ENCODE measurements around the gene RNU6-1.

The RNU6-1 gene

GRCh38 chr15:67790610-67791319 lies 49.1 kb downstream of the RNU6-1 start:
- DNase-seq (ENCODE audit: low read depth), result no peak
- no peak overlapping the region for H3K4me3 ChIP-seq (ENCODE audit: low read depth, low read length)
- no peak for TF ChIP-seq CTCF (IDR thresholded peaks at IDR 0.05; ENCODE audit: control insufficient read depth, extremely low read depth, insufficient read depth)
